Panc1 (cell line): ENCODE data around the gene SLC22A7. TPM values are rescaled to one million over a fixed set of nuclear protein-coding genes. Genes with fewer than 3 reads are reported as not detected.

Experiments used
- ATAC-seq: fragments of 200-7000 bp; cut with Tn5 transposase; 2 replicates; pipeline ENCODE4 v1.9.1; 2020; ENCODE audit warnings: mild to moderate bottlenecking, moderate library complexity
- BruUV-seq: library from RNA; stranded (reverse); fragments of 400-500 nt; replicated peaks from 2 replicates; lab custom pipeline; 2021; lab: Mats Ljungman, UMichigan
- CTCF ChIA-PET: fragments of 300-600 bp; sonication (Branson Sonifier 250); formaldehyde crosslinking; loops from one replicate; lab custom pipeline; 2022; ENCODE audit warnings: antibody characterized with exemption; lab: Charles Lee
- POLR2A ChIA-PET: fragments of 300-600 bp; sonication (Branson Sonifier 250); formaldehyde crosslinking; loops from one replicate; lab custom pipeline; 2022; ENCODE audit warnings: antibody characterized with exemption; lab: Charles Lee
- DNase-seq: peaks from one replicate; pipeline ENCODE4 v3.0.0-alpha.2; 2010; ENCODE audit warnings: low read depth, low spot score
- H3K27ac ChIP-seq: 2 replicates; pipeline ENCODE4 v1.5.1; 2011; ENCODE audit warnings: mild to moderate bottlenecking, low read length, inconsistent platforms
- H3K27me3 ChIP-seq: fragments of 200-500 bp; sonication (Bioruptor generic); 2 replicates; pipeline ENCODE4 v1.6.0; 2014; ENCODE audit warnings: low read length, inconsistent platforms; ENCODE audit not compliant: control insufficient read depth, insufficient read depth
- H3K36me3 ChIP-seq: fragments of 200-500 bp; sonication (Bioruptor generic); 2 replicates; pipeline ENCODE4 v1.5.1; 2014; ENCODE audit warnings: inconsistent platforms, mild to moderate bottlenecking, low read length, moderate library complexity; ENCODE audit not compliant: control insufficient read depth, insufficient read depth
- H3K4me1 ChIP-seq: 2 replicates; pipeline ENCODE4 v1.5.1; 2011; ENCODE audit warnings: inconsistent platforms, mild to moderate bottlenecking, low read length, moderate library complexity; ENCODE audit not compliant: control insufficient read depth, insufficient read depth
- H3K4me3 ChIP-seq, 2 experiments: 2 replicates each; pipeline ENCODE4 v1.5.1; 2011 to 2012; ENCODE audit warnings: low read depth in 2 of 2, low read length in 2 of 2, mild to moderate bottlenecking in 2 of 2, inconsistent platforms in 1 of 2, moderate library complexity in 1 of 2
- H3K9me3 ChIP-seq: fragments of 200-500 bp; sonication (Bioruptor generic); 2 replicates; pipeline ENCODE4 v1.5.1; 2014; ENCODE audit warnings: low read depth, mild to moderate bottlenecking, inconsistent platforms, low read length, moderate library complexity; ENCODE audit not compliant: control insufficient read depth, insufficient read depth
- POLR2AphosphoS5 ChIP-seq: IDR thresholded peaks from 2 replicates; pipeline ENCODE4 v1.6.1; 2012; ENCODE audit warnings: mild to moderate bottlenecking, low read depth, low read length, moderate library complexity
- SIN3A ChIP-seq: IDR thresholded peaks from 2 replicates; pipeline ENCODE4 v1.6.1; 2012; ENCODE audit warnings: low read depth, mild to moderate bottlenecking, low read length, moderate library complexity, borderline replicate concordance; ENCODE audit not compliant: insufficient read depth
- TCF7L2 ChIP-seq: IDR thresholded peaks from 2 replicates; pipeline ENCODE4 v1.6.1; 2011; ENCODE audit warnings: mild to moderate bottlenecking, low read depth, low read length, inconsistent platforms
- in situ Hi-C: cut with HindIII; loops from 2 replicates; pipeline ENCODE4 v1.10.0; 2016; ENCODE audit warnings: low sequenced_read_pairs, low pct_unique_long_range_greater_than_20kb
- intact Hi-C: fragments of 100-400 bp; cut with micrococcal nuclease; formaldehyde crosslinking; loops from one replicate; pipeline ENCODE4 v1.10.0; 2022; ENCODE audit not compliant: unreplicated experiment
- total RNA-seq: library from RNA; stranded (reverse); gene quantifications from one replicate; pipeline ENCODE4 v1.2.1, GENCODE V29; 2021; ENCODE audit not compliant: unreplicated experiment
- TF ChIP-seq, protein P1 (sequence below): fragments of 450-650 bp; IDR thresholded peaks from 2 replicates; pipeline ENCODE4 v1.5.1; 2017; ENCODE audit warnings: mild to moderate bottlenecking
- TF ChIP-seq, protein P2 (sequence below), 2 experiments: IDR thresholded peaks; 2 replicates each; pipeline ENCODE4 v1.6.1; 2011 to 2012; ENCODE audit warnings: low read depth in 2 of 2, control low read depth in 1 of 2, low read length in 1 of 2, mild to moderate bottlenecking in 1 of 2, moderate library complexity in 1 of 2; ENCODE audit not compliant: insufficient read depth in 1 of 2

The SLC22A7 gene
- total RNA-seq, 1 experiment from 2014 or later = not detected

DNA sequence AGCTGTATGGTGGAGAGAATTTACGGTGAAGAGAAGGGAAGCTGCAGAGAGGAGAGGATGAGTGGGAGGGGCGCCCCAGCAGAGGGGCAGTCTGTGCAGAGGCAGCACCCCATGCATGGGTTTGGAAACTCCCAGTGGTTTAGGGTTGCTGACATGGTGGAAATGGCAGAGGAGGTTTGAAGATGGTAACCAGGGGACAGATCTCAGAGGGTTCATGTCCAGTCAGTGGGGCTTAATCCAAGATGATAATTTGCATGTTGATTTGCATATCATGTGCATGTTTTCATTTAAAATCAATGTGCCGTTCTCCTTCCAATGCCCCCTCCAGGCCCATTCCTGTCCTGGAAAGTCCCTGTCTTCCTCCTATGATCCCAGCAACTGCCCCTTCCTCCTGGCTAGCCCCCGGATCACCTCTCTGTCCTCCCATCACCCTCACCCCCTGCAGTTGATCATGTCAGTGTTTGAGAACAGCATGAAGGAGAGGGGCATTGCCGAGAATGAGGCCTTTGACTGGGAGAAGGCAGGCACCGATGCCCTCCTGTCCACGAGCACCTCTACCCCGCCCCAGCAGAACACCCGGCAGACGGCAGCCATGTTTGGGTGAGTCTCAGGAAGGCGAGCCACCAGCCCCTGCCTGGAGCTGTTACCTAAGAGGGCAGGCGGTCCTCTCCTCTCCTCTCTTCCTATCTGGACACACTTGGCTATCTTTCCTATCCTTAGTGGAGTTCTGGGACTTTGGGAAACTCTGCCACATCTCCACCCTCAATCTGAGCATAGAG is 40.5 kb upstream of the SLC22A7 start:
- ATAC-seq = no peak; the same call in 1 of the 2 replicates

DNA sequence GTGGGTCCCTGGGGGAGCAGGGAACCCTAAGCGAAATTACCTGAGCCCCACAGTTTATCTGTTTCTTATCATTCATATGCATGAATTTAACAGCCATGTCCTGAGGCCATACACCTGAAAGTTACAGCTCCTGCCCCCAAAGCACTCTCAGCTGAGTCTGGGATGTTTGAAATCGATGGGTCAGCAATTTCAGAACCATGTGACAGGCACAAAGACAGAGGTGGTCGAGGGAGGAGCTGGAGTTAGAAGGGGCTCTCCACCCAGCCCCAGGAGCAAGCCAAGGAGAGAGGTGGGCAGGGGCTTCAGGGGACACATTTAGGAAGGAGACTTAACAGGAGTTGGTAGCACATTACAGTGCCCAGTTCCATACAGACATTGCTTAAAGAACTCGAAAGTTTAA is 39.9 kb upstream of the SLC22A7 start:
- ChIA-PET CTCF (no interaction called here), POLR2A (no interaction called here)
- no peaks in the 10 kb centered on the region for H3K9me3 ChIP-seq
- H3K4me3 ChIP-seq = no peak overlapping the region
- no peaks in the 10 kb centered on the region for H3K36me3 ChIP-seq
- no peaks in the 10 kb centered on the region for H3K27me3 ChIP-seq
- TF ChIP-seq SIN3A (no peak), TCF7L2 (no peak), POLR2AphosphoS5 (no peak)
- TF ChIP-seq, protein P1, sequence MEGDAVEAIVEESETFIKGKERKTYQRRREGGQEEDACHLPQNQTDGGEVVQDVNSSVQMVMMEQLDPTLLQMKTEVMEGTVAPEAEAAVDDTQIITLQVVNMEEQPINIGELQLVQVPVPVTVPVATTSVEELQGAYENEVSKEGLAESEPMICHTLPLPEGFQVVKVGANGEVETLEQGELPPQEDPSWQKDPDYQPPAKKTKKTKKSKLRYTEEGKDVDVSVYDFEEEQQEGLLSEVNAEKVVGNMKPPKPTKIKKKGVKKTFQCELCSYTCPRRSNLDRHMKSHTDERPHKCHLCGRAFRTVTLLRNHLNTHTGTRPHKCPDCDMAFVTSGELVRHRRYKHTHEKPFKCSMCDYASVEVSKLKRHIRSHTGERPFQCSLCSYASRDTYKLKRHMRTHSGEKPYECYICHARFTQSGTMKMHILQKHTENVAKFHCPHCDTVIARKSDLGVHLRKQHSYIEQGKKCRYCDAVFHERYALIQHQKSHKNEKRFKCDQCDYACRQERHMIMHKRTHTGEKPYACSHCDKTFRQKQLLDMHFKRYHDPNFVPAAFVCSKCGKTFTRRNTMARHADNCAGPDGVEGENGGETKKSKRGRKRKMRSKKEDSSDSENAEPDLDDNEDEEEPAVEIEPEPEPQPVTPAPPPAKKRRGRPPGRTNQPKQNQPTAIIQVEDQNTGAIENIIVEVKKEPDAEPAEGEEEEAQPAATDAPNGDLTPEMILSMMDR = no peak
- TF ChIP-seq, protein P2, sequence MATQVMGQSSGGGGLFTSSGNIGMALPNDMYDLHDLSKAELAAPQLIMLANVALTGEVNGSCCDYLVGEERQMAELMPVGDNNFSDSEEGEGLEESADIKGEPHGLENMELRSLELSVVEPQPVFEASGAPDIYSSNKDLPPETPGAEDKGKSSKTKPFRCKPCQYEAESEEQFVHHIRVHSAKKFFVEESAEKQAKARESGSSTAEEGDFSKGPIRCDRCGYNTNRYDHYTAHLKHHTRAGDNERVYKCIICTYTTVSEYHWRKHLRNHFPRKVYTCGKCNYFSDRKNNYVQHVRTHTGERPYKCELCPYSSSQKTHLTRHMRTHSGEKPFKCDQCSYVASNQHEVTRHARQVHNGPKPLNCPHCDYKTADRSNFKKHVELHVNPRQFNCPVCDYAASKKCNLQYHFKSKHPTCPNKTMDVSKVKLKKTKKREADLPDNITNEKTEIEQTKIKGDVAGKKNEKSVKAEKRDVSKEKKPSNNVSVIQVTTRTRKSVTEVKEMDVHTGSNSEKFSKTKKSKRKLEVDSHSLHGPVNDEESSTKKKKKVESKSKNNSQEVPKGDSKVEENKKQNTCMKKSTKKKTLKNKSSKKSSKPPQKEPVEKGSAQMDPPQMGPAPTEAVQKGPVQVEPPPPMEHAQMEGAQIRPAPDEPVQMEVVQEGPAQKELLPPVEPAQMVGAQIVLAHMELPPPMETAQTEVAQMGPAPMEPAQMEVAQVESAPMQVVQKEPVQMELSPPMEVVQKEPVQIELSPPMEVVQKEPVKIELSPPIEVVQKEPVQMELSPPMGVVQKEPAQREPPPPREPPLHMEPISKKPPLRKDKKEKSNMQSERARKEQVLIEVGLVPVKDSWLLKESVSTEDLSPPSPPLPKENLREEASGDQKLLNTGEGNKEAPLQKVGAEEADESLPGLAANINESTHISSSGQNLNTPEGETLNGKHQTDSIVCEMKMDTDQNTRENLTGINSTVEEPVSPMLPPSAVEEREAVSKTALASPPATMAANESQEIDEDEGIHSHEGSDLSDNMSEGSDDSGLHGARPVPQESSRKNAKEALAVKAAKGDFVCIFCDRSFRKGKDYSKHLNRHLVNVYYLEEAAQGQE (IDR thresholded peaks at IDR 0.05; ENCODE audit: insufficient read depth in 1 of 2, low read depth in 2 of 2, low read length in 1 of 2) = no peak
- DNase-seq (no peak), ATAC-seq (no peak)
- intact Hi-C loops (no loop called here), in situ Hi-C loops (no loop called here)
- no TSS peak for BruUV-seq
- H3K4me1 ChIP-seq = no peaks in the 10 kb centered on the region; the same call in 1 of the 2 replicates
- H3K27ac ChIP-seq = no peak overlapping the region

More for the DNA sequence above, 40.5 kb upstream of the SLC22A7 start:
- BruUV-seq = no TSS peak
- ChIA-PET CTCF (no interaction called here), POLR2A (no interaction called here)
- Histone ChIP-seq H3K27ac (no peak overlapping the region), H3K36me3 (no peaks in the 10 kb centered on the region), H3K4me1 (no peaks in the 10 kb centered on the region; the same call in 1 of the 2 replicates), H3K9me3 (no peaks in the 10 kb centered on the region), H3K27me3 (no peaks in the 10 kb centered on the region), H3K4me3 (no peak overlapping the region)
- TF ChIP-seq, protein P2 (IDR thresholded peaks at IDR 0.05; ENCODE audit: insufficient read depth in 1 of 2, low read depth in 2 of 2, low read length in 1 of 2) = no peak
- TF ChIP-seq SIN3A = no peak
- in situ Hi-C loops = no loop called here
- DNase-seq = no peak
- intact Hi-C loops = no loop called here
